GM10266 (cell line): ENCODE measurements around the gene INSRR.

Experiments used
- DNase-seq: peaks from one replicate; pipeline ENCODE4 v3.0.0; 2012; ENCODE audit errors: extremely low spot score
- TF ChIP-seq, protein P1 (sequence below): IDR thresholded peaks from 2 replicates; pipeline ENCODE4 v1.5.1; 2012; ENCODE audit warnings: mild to moderate bottlenecking, low read depth; ENCODE audit not compliant: control insufficient read depth, insufficient read depth; ENCODE audit errors: missing control alignments

The INSRR gene

DNA sequence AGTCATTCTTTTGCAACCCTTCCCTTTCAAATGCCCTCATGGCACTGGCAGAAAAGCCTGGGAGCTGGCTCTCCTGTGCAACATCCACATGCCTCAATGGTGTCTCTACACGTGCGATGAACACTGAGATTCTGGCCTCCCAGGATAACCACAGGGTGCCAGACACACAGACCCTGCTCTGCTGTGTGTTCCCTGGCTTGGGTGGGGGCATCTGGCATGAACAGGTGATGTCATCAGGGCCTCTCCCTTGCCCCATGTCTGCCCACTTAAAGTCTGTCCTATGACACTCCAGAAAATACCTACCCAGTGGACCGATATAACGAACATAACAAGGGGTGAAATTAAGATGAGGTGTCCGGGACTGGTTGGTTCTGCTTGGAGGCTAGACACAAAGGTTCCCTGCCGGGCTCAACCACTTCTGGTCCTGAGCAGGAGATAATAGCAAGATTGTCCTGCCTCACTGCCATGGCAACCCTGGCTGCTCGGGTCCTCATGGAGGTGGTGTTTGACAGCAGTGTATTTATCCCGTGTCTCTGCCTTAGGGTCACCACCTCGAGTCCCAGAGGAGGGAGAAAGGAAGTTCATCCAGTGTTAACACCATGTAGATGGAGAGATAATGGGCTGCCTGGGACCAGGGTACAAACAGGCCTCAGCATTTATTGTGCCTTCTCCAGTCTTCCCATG, 19.3 kb downstream of the INSRR start:
- TF ChIP-seq, protein P1, sequence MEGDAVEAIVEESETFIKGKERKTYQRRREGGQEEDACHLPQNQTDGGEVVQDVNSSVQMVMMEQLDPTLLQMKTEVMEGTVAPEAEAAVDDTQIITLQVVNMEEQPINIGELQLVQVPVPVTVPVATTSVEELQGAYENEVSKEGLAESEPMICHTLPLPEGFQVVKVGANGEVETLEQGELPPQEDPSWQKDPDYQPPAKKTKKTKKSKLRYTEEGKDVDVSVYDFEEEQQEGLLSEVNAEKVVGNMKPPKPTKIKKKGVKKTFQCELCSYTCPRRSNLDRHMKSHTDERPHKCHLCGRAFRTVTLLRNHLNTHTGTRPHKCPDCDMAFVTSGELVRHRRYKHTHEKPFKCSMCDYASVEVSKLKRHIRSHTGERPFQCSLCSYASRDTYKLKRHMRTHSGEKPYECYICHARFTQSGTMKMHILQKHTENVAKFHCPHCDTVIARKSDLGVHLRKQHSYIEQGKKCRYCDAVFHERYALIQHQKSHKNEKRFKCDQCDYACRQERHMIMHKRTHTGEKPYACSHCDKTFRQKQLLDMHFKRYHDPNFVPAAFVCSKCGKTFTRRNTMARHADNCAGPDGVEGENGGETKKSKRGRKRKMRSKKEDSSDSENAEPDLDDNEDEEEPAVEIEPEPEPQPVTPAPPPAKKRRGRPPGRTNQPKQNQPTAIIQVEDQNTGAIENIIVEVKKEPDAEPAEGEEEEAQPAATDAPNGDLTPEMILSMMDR, result no peak
- no peak for DNase-seq

DNA sequence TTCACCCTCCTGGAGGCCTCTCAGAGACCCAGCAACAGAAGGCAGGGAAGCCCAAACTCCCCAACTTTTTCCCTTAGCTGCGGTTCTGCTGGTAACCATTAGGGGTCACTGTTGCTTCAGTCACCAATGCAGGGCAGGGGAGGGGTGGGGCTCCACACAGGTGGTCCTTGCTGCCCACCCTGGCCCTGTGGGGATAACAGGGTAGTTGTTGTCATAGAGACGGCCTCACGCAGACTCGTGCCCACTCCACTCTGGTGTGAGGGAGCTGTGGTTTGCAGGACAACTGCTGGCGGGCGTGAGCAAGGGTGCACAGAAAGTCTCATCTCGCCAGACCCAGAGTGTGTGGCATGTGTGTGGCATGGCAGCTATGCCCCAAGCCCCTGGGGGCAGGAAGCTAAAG, 19.9 kb downstream of the INSRR start:
- peak; percentile 71 for DNase-seq
- TF ChIP-seq, protein P1, result peak; percentile 91

DNA sequence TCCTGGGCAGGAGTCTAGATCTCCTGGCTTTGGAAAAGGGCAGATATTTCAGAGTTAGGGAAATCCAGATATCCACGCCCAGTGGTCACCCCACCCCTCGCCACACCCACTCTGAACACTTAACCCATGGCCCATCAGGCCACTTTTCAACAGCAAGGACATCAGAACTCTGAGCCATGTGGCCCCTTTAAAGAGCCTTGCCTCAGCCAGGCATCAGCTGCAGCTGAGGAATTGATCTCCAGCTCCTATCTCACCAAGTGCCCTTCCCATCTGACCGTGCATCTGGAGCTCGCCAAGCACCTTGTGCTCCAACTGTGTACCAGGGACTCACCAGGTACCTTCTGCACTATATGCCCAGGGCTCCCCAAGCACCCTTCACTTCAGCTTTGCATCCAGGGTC, 22.0 kb downstream of the INSRR start:
- DNase-seq, result no peak
- TF ChIP-seq, protein P1, result no peak

DNA sequence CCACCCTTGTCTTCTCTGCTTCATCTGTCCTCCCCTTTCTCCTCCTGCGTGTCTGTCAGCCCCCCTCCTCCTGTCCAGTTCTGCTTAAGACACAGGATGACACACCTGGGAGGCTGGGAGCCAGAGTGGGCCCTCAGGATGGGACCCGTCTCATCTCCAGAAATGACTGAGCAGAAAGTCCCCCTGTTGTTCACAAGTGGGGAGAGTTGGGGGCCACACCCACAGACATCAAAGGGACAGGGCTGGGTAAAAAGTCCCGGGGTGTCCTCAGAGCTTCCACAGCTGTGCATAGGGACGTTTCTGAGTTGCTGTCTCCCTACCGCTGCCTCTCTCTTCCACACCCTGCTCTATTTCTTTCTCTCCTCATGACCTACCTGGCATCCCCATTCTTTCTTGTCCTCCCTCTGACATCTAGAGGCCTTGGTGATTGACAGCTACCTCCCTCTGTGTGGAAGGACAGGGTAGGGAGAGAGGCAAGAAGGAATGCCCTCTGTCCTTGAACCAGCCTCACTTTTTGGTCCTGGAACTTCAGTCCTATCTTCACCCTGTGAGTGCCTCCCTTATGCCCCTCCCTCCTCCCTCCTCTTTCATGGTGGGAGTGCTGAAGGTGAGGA, 22.8 kb downstream of the INSRR start:
- TF ChIP-seq, protein P1, result no peak
- peak; percentile 79 for DNase-seq

DNA sequence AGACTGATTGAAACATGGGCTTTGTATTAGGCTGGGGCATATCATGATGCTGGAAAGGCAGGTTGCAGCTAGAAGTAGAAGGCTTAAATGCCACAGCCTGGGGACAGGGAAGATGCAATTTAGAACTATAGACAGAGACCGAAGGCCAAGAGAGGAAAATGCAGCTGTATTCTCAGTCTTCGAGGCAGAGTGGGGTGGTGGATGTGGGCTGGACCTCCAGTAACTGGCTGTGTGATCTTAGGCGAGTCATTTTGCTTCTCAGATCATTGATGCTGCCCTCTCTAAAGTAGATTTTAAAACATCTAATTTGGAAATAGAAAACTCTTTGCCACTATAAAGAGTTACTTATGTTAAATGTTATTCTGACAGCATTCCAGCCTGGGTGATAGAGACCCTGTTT, 24.6 kb downstream of the INSRR start:
- TF ChIP-seq, protein P1, result no peak
- DNase-seq, result no peak

DNA sequence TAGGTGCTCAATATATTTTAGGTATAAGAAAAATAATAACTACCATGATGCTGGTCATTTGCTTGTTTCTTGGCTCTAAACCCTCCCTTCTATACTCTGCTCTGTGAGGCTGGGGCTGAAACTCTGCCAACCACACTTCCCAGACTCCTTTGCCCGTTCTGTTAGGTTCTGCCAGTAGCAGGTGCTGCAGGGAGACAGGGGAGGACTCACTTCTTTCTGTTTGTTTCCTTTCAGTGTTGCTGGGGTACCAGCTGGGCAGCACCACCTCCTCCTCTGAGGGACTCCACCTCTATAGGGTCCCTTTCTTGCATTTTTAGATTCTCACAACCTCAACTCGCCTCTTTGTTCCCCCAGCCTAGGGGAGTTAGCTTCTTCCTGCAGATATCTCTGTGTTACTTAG, 25.3 kb downstream of the INSRR start:
- no peak for DNase-seq
- TF ChIP-seq, protein P1, result no peak

DNA sequence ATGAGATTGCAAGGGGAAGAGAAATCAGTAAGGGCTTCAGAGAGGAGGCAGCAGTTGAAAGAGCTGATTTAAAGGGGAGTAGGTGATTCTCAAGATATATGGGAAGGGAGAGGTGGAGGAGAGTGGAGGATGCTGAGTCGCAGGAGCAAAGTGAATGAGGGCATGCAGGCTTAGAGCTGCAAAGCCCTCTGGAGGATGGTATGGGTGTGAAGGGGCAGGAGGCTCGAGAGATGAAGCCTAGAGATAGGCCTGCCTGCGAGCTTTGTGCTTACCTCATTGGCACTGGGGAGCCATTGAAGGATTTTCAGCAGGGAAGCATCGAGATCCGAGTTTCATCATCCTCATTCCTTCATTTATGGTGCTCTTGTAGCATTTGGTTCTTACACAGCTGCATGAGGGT, 26.5 kb downstream of the INSRR start:
- TF ChIP-seq, protein P1, result no peak
- DNase-seq, result no peak
